Breast epithelium (tissue), 4 donors: ENCODE results near the gene CTDSP2. TPM values are rescaled to one million over a fixed set of nuclear protein-coding genes. Genes with fewer than 3 reads are reported as not detected.

Source experiments
- DNase-seq, 2 donors: peaks; one replicate each; pipeline ENCODE4 v3.0.0-alpha.2; 2019; ENCODE audit warnings: low spot score in 2 of 2
- H3K27ac ChIP-seq, 2 donors: fragments of 200-600 bp; sonication (generic) in 1 of 2; one replicate each; pipeline ENCODE4 v1.5.1; 2016 to 2019; ENCODE audit warnings: mild to moderate bottlenecking in 1 of 2
- H3K27me3 ChIP-seq, 2 donors: fragments of 200-600 bp; sonication (generic) in 1 of 2; one replicate each; pipeline versions ENCODE4 v1.5.1 to v1.6.0; 2017 to 2019; ENCODE audit warnings: control low read depth in 1 of 2, mild to moderate bottlenecking in 1 of 2
- H3K36me3 ChIP-seq: fragments of 200-600 bp; one replicate; pipeline ENCODE4 v1.5.1; 2019
- H3K4me1 ChIP-seq, 2 donors: fragments of 200-600 bp; sonication (generic); one replicate each; pipeline ENCODE4 v1.5.1; 2016 to 2019; ENCODE audit warnings: control low read depth in 1 of 2
- H3K4me3 ChIP-seq, 3 donors: fragments of 200-600 bp; sonication (generic); 1 replicate in 2 of 3; 2 replicates in 1 of 3; pipeline ENCODE4 v1.5.1; 2016 to 2019; ENCODE audit warnings: mild to moderate bottlenecking in 3 of 3, moderate library complexity in 2 of 3
- H3K9me3 ChIP-seq, 2 donors: fragments of 200-600 bp; sonication (generic) in 1 of 2; one replicate each; pipeline ENCODE4 v1.5.1; 2016 to 2019; ENCODE audit warnings: control low read depth in 1 of 2
- POLR2A ChIP-seq: fragments of 450-650 bp; IDR thresholded peaks from one replicate; pipeline ENCODE4 v1.6.1; 2016; ENCODE audit warnings: antibody characterized with exemption, mild to moderate bottlenecking, moderate library complexity
- POLR2AphosphoS5 ChIP-seq, 3 donors: sonication (generic); formaldehyde crosslinking; IDR thresholded peaks; one replicate each; pipeline ENCODE4 v1.6.1; 2017; ENCODE audit warnings: antibody characterized with exemption in 3 of 3
- intact Hi-C: fragments of 100-400 bp; cut with DNase I; formaldehyde crosslinking; loops from one replicate; pipeline ENCODE4 v1.15.1; 2023; ENCODE audit warnings: low total_unique reads
- total RNA-seq, 3 donors: library from RNA; depleted of rRNA; stranded (reverse); fragments of >200 nt; gene quantifications; one replicate each; pipeline ENCODE4 v1.1.0, GENCODE V29; 2016
- TF ChIP-seq, protein P1 (sequence below), 3 donors: fragments of 450-650 bp; IDR thresholded peaks; one replicate each; pipeline ENCODE4 v1.5.1; 2016 to 2017; ENCODE audit warnings: antibody characterized with exemption in 3 of 3, mild to moderate bottlenecking in 3 of 3, moderate library complexity in 3 of 3

The CTDSP2 gene
- total RNA-seq, 3 donors from 2014 or later = 144 to 175 (median 167) TPM

GRCh38 chr12:57813971-57814772 lies 32.4 kb downstream of the CTDSP2 start:
- Histone ChIP-seq H3K27me3 (no peaks in the 10 kb centered on the region), H3K27ac (no peak overlapping the region), H3K9me3 (no peaks in the 10 kb centered on the region), H3K36me3 (no peaks in the 10 kb centered on the region), H3K4me3 (no peak overlapping the region), H3K4me1 (peaks cover 0 to 5% of the 10 kb centered on the region in 2 donors)
- TF ChIP-seq, protein P1, sequence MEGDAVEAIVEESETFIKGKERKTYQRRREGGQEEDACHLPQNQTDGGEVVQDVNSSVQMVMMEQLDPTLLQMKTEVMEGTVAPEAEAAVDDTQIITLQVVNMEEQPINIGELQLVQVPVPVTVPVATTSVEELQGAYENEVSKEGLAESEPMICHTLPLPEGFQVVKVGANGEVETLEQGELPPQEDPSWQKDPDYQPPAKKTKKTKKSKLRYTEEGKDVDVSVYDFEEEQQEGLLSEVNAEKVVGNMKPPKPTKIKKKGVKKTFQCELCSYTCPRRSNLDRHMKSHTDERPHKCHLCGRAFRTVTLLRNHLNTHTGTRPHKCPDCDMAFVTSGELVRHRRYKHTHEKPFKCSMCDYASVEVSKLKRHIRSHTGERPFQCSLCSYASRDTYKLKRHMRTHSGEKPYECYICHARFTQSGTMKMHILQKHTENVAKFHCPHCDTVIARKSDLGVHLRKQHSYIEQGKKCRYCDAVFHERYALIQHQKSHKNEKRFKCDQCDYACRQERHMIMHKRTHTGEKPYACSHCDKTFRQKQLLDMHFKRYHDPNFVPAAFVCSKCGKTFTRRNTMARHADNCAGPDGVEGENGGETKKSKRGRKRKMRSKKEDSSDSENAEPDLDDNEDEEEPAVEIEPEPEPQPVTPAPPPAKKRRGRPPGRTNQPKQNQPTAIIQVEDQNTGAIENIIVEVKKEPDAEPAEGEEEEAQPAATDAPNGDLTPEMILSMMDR (IDR thresholded peaks at IDR 0.05) = no peak
- TF ChIP-seq POLR2A = no peak
- no peak for TF ChIP-seq POLR2AphosphoS5 (IDR thresholded peaks at IDR 0.05)
- no peak for DNase-seq
- intact Hi-C loops = no loop called here

- Histone ChIP-seq H3K4me1 (peaks cover 0 to 5% of the 10 kb centered on the region in 2 donors), H3K27me3 (no peaks in the 10 kb centered on the region), H3K9me3 (no peaks in the 10 kb centered on the region), H3K36me3 (no peaks in the 10 kb centered on the region), H3K4me3 (no peak overlapping the region), H3K27ac (no peak overlapping the region)
- intact Hi-C loops = no loop called here
- DNase-seq = no peak
- TF ChIP-seq, protein P1 (IDR thresholded peaks at IDR 0.05) = no peak
- no peak for TF ChIP-seq POLR2A
- TF ChIP-seq POLR2AphosphoS5 (IDR thresholded peaks at IDR 0.05) = no peak
Observed at GRCh38 chr12:57813111-57813970, 33.2 kb downstream of the CTDSP2 start.

DNA sequence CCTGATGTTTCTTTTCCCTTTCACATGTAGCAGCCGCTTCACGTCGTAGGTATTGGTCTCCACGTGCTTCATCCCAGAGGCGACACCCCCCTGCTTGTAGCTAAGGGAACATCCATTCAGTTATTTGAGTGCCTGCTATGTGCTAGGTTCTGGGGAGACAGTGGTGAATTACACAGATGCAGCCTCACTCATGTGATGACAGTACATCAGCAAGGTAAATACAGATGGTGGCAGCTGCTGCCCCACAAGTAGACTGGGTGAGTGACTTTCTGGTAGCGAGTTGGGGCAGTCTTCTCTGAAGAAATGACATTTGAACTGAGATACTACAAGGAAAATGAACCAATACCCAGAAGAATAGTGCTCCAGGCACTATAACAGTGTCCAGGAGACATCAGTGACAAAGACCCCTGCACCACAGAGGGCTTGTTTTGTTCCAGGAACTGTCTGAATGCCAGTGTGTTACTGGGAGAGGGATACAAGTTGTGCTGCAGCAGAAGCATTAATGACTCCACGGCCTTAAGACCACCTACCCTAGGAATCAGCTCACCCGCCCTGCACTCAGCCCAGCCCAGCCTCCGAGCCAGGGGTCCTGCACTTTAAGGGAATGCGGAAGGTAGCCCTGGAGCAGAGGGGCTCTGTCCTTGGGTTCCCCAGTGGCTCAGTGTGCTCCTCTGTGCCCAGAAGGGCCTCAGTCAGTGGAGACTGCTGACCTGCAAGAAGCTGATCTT lies 35.3 kb downstream of the CTDSP2 start:
- DNase-seq = no peak
- intact Hi-C loops = no loop called here

GRCh38 chr12:57810450-57810849 lies 36.1 kb downstream of the CTDSP2 start:
- intact Hi-C loops = no loop called here
- Histone ChIP-seq H3K27ac (no peak overlapping the region), H3K9me3 (no peaks in the 10 kb centered on the region), H3K27me3 (no peaks in the 10 kb centered on the region), H3K4me3 (no peak overlapping the region), H3K36me3 (no peaks in the 10 kb centered on the region), H3K4me1 (no peaks in the 10 kb centered on the region)
- no peak for DNase-seq
- TF ChIP-seq POLR2A (no peak), POLR2AphosphoS5 (IDR thresholded peaks at IDR 0.05) (no peak)
- TF ChIP-seq, protein P1 (IDR thresholded peaks at IDR 0.05) = no peak

More for the DNA sequence above, 35.3 kb downstream of the CTDSP2 start:
- no peak overlapping the region for H3K27ac ChIP-seq
- H3K4me3 ChIP-seq = no peak overlapping the region
- no peaks in the 10 kb centered on the region for H3K9me3 ChIP-seq
- no peak for TF ChIP-seq POLR2A
- TF ChIP-seq POLR2AphosphoS5 (IDR thresholded peaks at IDR 0.05) = no peak
- TF ChIP-seq, protein P1 (IDR thresholded peaks at IDR 0.05) = no peak
- H3K27me3 ChIP-seq = no peaks in the 10 kb centered on the region
- H3K4me1 ChIP-seq = peaks cover 0 to 3% of the 10 kb centered on the region in 2 donors
- no peaks in the 10 kb centered on the region for H3K36me3 ChIP-seq
